GM18951 (cell line): Measurements from ENCODE around the gene OR2T1.
"Not testable (repeated sequence)": the region's sequence is repeated elsewhere in the genome, so short reads cannot be mapped to it uniquely, and the experiment has no call there.

Experiments used
- in situ Hi-C: fragments of 300-500 bp; cut with MboI; formaldehyde crosslinking; loops from one replicate; pipeline ENCODE4 v1.12.0; 2022; ENCODE audit warnings: low sequenced_read_pairs, mixed read lengths, inconsistent platforms; ENCODE audit not compliant: unreplicated experiment

OR2T1 gene

GRCh38 chr1:248455045-248455444 is 52.2 kb downstream of the OR2T1 start:
- in situ Hi-C loops: not testable (repeated sequence)

DNA sequence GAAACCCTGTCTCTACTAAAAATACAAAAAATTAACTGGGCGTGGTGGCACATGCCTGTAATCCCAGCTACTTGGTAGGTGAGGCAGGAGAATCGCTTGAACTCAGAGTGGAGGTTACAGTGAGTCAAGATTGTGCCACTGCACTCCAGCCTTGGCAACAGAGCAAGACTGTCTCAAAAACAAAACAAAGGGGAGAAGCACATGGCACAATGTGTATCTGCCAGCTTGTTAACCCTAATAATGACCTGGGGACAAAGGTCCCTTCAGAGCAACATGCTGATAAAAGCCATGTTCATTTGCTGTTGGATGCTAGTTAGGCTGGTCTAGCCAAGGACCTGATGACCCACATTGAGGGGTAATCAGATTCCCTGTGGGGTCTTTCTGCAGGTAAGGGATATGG is 53.8 kb downstream of the OR2T1 start:
- in situ Hi-C loops: not testable (repeated sequence)
